ENCODE measurements around the gene KIFC1. TPM values are rescaled to one million over a fixed set of nuclear protein-coding genes. Genes with fewer than 3 reads are reported as not detected.

KIFC1 gene
- total and polyA plus RNA-seq, 9 of the 15 experiments (the other 6 are each of a cell fraction or from before 2014, with no cell fraction given), result 1.3 to 95.2 (median 76.9) TPM

DNA sequence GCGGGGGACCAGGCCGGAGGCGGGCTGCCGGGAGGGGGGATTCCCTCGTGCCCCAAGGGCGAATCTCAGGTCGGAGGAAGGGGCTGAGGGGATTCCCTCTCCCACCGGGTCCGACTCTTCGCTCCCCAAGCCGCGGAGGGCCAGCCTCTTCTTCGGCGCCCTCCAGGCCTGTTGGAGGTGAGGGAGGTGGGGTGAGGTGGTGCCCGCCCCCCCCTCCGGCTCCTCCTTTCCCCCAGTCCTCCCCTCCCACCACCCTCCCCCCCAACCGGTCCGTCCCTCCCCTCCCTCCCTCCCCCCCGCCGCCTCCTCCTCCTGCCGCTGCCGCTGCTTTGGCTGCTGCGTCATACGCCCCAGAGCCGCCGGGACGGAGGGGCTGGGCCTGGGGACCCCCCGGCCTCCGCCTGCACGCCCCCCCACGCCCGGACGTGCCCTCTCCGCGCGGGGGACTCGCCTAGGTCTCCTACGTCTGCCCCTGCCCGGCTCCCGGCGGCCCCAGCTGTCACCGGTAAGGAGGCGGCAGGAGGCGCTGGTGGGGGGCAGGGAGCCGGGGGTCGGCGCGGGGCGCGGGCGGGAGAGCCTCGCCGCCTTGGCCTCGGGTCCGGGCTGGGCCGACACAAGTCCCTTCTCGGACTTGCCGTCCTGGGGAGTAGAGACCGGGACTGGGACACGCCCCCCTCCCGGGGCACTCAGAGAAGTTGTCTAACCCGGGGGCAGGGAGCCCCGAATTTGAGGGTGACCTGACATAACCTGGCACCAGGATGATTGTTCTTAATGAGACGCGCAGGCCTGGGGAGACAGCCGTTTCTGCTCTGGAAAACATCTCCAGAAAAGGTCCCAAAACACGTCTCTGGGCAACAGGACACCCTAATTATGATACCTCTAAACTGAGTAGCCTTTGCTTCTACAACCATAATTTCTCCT lies 19.3 kb downstream of the KIFC1 start, which contains the start of gene PHF1 (continued):
- TF ChIP-seq, protein P1, sequence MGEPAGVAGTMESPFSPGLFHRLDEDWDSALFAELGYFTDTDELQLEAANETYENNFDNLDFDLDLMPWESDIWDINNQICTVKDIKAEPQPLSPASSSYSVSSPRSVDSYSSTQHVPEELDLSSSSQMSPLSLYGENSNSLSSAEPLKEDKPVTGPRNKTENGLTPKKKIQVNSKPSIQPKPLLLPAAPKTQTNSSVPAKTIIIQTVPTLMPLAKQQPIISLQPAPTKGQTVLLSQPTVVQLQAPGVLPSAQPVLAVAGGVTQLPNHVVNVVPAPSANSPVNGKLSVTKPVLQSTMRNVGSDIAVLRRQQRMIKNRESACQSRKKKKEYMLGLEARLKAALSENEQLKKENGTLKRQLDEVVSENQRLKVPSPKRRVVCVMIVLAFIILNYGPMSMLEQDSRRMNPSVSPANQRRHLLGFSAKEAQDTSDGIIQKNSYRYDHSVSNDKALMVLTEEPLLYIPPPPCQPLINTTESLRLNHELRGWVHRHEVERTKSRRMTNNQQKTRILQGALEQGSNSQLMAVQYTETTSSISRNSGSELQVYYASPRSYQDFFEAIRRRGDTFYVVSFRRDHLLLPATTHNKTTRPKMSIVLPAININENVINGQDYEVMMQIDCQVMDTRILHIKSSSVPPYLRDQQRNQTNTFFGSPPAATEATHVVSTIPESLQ (CRISPR knock-in tag; IDR thresholded peaks at IDR 0.05), result 0 out of 2 replicates have a peak, but pooled peaks have one; percentile 13
- TF ChIP-seq NONO (IDR thresholded peaks at IDR 0.05; ENCODE audit: low read depth in 2 of 2, low read length in 1 of 2) (peak in 1 of 2 experiments; percentile 49; a peak in 2 of 4 replicates), ZNF518B (CRISPR knock-in tag; IDR thresholded peaks at IDR 0.05) (no peak), HEY1 (CRISPR knock-in tag; IDR thresholded peaks at IDR 0.05; ENCODE audit: borderline replicate concordance) (no peak), CHD4 (IDR thresholded peaks at IDR 0.05; ENCODE audit: insufficient read depth, insufficient replicate concordance, low read depth, low read length, poor library complexity, severe bottlenecking) (no peak), MEF2A (IDR thresholded peaks at IDR 0.05; ENCODE audit: control insufficient read depth, low read depth, low read length) (no peak), ATF2 (CRISPR knock-in tag; IDR thresholded peaks at IDR 0.05) (no peak), CBX3 (IDR thresholded peaks at IDR 0.05; ENCODE audit: borderline replicate concordance in 1 of 2, low read length in 2 of 2) (no peak), HOMEZ (CRISPR knock-in tag; IDR thresholded peaks at IDR 0.05) (no peak), SMAD2 (IDR thresholded peaks at IDR 0.05; ENCODE audit: low read depth, low read length) (no peak), ELF4 (CRISPR knock-in tag; IDR thresholded peaks at IDR 0.05) (no peak), TCF3 (CRISPR knock-in tag; IDR thresholded peaks at IDR 0.05) (no peak)
- TF ChIP-seq, protein P2, sequence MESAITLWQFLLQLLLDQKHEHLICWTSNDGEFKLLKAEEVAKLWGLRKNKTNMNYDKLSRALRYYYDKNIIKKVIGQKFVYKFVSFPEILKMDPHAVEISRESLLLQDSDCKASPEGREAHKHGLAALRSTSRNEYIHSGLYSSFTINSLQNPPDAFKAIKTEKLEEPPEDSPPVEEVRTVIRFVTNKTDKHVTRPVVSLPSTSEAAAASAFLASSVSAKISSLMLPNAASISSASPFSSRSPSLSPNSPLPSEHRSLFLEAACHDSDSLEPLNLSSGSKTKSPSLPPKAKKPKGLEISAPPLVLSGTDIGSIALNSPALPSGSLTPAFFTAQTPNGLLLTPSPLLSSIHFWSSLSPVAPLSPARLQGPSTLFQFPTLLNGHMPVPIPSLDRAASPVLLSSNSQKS (CRISPR knock-in tag; IDR thresholded peaks at IDR 0.05), result no peak
- TF ChIP-seq, protein P3, sequence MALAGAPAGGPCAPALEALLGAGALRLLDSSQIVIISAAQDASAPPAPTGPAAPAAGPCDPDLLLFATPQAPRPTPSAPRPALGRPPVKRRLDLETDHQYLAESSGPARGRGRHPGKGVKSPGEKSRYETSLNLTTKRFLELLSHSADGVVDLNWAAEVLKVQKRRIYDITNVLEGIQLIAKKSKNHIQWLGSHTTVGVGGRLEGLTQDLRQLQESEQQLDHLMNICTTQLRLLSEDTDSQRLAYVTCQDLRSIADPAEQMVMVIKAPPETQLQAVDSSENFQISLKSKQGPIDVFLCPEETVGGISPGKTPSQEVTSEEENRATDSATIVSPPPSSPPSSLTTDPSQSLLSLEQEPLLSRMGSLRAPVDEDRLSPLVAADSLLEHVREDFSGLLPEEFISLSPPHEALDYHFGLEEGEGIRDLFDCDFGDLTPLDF (CRISPR knock-in tag; IDR thresholded peaks at IDR 0.05), result no peak
